Activated naive CD4-positive, alpha-beta T cell treated with anti-CD3 and anti-CD28 coated beads, Interleukin-2, amount 50 U/mL, for 72 hours (primary cell): ENCODE measurements around the gene TGFBRAP1. TPM values are rescaled to one million over a fixed set of nuclear protein-coding genes. Genes with fewer than 3 reads are reported as not detected.

Experiments used
- ATAC-seq, 2 donors: fragments of 150-1000 bp; cut with Tn5 transposase; 2 replicates each; pipeline ENCODE4 v1.10.0; 2021; ENCODE audit warnings: mild to moderate bottlenecking in 2 of 2, moderate library complexity in 2 of 2
- DNase-seq, 2 donors: peaks; one replicate each; pipeline ENCODE4 v3.0.0; 2021 to 2022; ENCODE audit warnings: low spot score in 2 of 2
- H3K27ac Mint-ChIP-seq, 2 donors: one replicate each; pipeline ENCODE4 v1.8.0; 2022; ENCODE audit warnings: mild to moderate bottlenecking in 2 of 2, mixed read lengths in 2 of 2
- H3K36me3 Mint-ChIP-seq, 2 donors: one replicate each; pipeline ENCODE4 v1.8.0; 2022; ENCODE audit warnings: mixed read lengths in 2 of 2
- H3K9me3 Mint-ChIP-seq, 2 donors: one replicate each; pipeline ENCODE4 v1.8.0; 2022; ENCODE audit warnings: mixed read lengths in 2 of 2
- total RNA-seq, 2 donors: library from RNA; stranded (reverse); gene quantifications; one replicate each; pipeline ENCODE4 v1.2.3, GENCODE V29; 2022

TGFBRAP1 gene
- total RNA-seq, 2 donors from 2014 or later: 15.9 to 22.6 TPM

- H3K9me3 Mint-ChIP-seq: no peaks in the 10 kb centered on the region
- no peak for DNase-seq
- ATAC-seq: no peak
- H3K36me3 Mint-ChIP-seq: peaks cover 0 to 8% of the 10 kb centered on the region in 2 donors
- H3K27ac Mint-ChIP-seq: no peak overlapping the region
These were observed 22.4 kb downstream of the TGFBRAP1 start for GRCh38 chr2:105307146-105307545.

- ATAC-seq (peak in 1 of 2 donors; percentile 40), DNase-seq (no peak)
- Mint-ChIP-seq H3K9me3 (no peaks in the 10 kb centered on the region), H3K27ac (no peak overlapping the region), H3K36me3 (peaks cover 14 to 17% of the 10 kb centered on the region in 2 donors)
These were observed 27.9 kb downstream of the TGFBRAP1 start for GRCh38 chr2:105301646-105302045.

GRCh38 chr2:105299290-105299689 lies 30.2 kb downstream of the TGFBRAP1 start:
- H3K27ac Mint-ChIP-seq: no peak overlapping the region
- no peaks in the 10 kb centered on the region for H3K9me3 Mint-ChIP-seq
- peaks cover 16 to 17% of the 10 kb centered on the region in 2 donors for H3K36me3 Mint-ChIP-seq
- no peak for DNase-seq
- ATAC-seq: no peak

- H3K9me3 Mint-ChIP-seq: no peaks in the 10 kb centered on the region
- no peak for ATAC-seq
These were observed 31.5 kb downstream of the TGFBRAP1 start for GRCh38 chr2:105298017-105298416.

GRCh38 chr2:105297216-105297615 lies 32.3 kb downstream of the TGFBRAP1 start:
- DNase-seq (no peak), ATAC-seq (no peak)
- no peaks in the 10 kb centered on the region for H3K9me3 Mint-ChIP-seq
- peaks cover 17 to 21% of the 10 kb centered on the region in 2 donors for H3K36me3 Mint-ChIP-seq
- peak overlapping the region in 1 of 2 donors; percentile 17 for H3K27ac Mint-ChIP-seq

More at GRCh38 chr2:105298017-105298416, 31.5 kb downstream of the TGFBRAP1 start:
- DNase-seq: no peak
- peak overlapping the region in 1 of 2 donors; percentile 9 for H3K27ac Mint-ChIP-seq
- peaks cover 17 to 21% of the 10 kb centered on the region in 2 donors for H3K36me3 Mint-ChIP-seq

GRCh38 chr2:105296017-105296611 lies 33.4 kb downstream of the TGFBRAP1 start:
- Mint-ChIP-seq H3K36me3 (peaks cover 17 to 26% of the 10 kb centered on the region in 2 donors), H3K9me3 (no peaks in the 10 kb centered on the region), H3K27ac (peak overlapping the region in 1 of 2 donors; percentile 17)
- DNase-seq (no peak), ATAC-seq (no peak)

GRCh38 chr2:105294844-105295481 lies 34.6 kb downstream of the TGFBRAP1 start:
- Mint-ChIP-seq H3K36me3 (peaks cover 17 to 29% of the 10 kb centered on the region in 2 donors), H3K27ac (no peak overlapping the region), H3K9me3 (no peaks in the 10 kb centered on the region)
- ATAC-seq (peak in 1 of 2 donors; percentile 40), DNase-seq (peak in 1 of 2 donors; percentile 46)

GRCh38 chr2:105294046-105294445 lies 35.5 kb downstream of the TGFBRAP1 start:
- Mint-ChIP-seq H3K9me3 (no peaks in the 10 kb centered on the region), H3K36me3 (peaks cover 17 to 29% of the 10 kb centered on the region in 2 donors), H3K27ac (no peak overlapping the region)
- DNase-seq: no peak
- ATAC-seq: no peak

- Mint-ChIP-seq H3K9me3 (no peaks in the 10 kb centered on the region), H3K36me3 (peaks cover 8 to 23% of the 10 kb centered on the region in 2 donors), H3K27ac (peak overlapping the region in 1 of 2 donors; percentile 69)
- DNase-seq: no peak
- ATAC-seq: no peak
These were observed 37.6 kb downstream of the TGFBRAP1 start for GRCh38 chr2:105291981-105292380.

- Mint-ChIP-seq H3K27ac (peak overlapping the region in 1 of 2 donors; percentile 65), H3K9me3 (no peaks in the 10 kb centered on the region), H3K36me3 (peaks cover 6 to 21% of the 10 kb centered on the region in 2 donors)
- peak in 1 of 2 donors; percentile 18 for ATAC-seq
- no peak for DNase-seq
These were observed 38.4 kb downstream of the TGFBRAP1 start for GRCh38 chr2:105290981-105291660.

- no peak for DNase-seq
- H3K36me3 Mint-ChIP-seq: peaks cover 14 to 27% of the 10 kb centered on the region in 2 donors
- peak overlapping the region in 1 of 2 donors; percentile 25 for H3K27ac Mint-ChIP-seq
- no peaks in the 10 kb centered on the region for H3K9me3 Mint-ChIP-seq
- no peak for ATAC-seq
These were observed 41.4 kb downstream of the TGFBRAP1 start for GRCh38 chr2:105288133-105288532.

- Mint-ChIP-seq H3K36me3 (peaks cover 14 to 27% of the 10 kb centered on the region in 2 donors), H3K27ac (peak overlapping the region in 1 of 2 donors; percentile 25), H3K9me3 (no peaks in the 10 kb centered on the region)
- ATAC-seq (no peak), DNase-seq (peak in 1 of 2 donors; percentile 15)
These were observed 41.8 kb downstream of the TGFBRAP1 start for GRCh38 chr2:105287692-105288091.

GRCh38 chr2:105283532-105283931 lies 46.0 kb downstream of the TGFBRAP1 start:
- Mint-ChIP-seq H3K27ac (peak overlapping the region in 1 of 2 donors; percentile 69), H3K9me3 (no peaks in the 10 kb centered on the region), H3K36me3 (peaks cover 14 to 20% of the 10 kb centered on the region in 2 donors)
- DNase-seq (no peak), ATAC-seq (no peak)

GRCh38 chr2:105280281-105280680 lies 49.3 kb downstream of the TGFBRAP1 start:
- DNase-seq (no peak), ATAC-seq (no peak)
- H3K9me3 Mint-ChIP-seq: no peaks in the 10 kb centered on the region
- H3K36me3 Mint-ChIP-seq: peaks cover 8 to 9% of the 10 kb centered on the region in 2 donors
- peak overlapping the region in 1 of 2 donors; percentile 66 for H3K27ac Mint-ChIP-seq

- no peak for DNase-seq
- ATAC-seq: no peak
- H3K9me3 Mint-ChIP-seq: no peaks in the 10 kb centered on the region
- no peaks in the 10 kb centered on the region for H3K36me3 Mint-ChIP-seq
- H3K27ac Mint-ChIP-seq: no peak overlapping the region
These were observed 50.4 kb downstream of the TGFBRAP1 start for GRCh38 chr2:105279126-105279525.

GRCh38 chr2:105278654-105279053 lies 50.9 kb downstream of the TGFBRAP1 start:
- Mint-ChIP-seq H3K27ac (no peak overlapping the region), H3K9me3 (no peaks in the 10 kb centered on the region), H3K36me3 (no peaks in the 10 kb centered on the region)
- no peak for ATAC-seq
- DNase-seq: no peak

- Mint-ChIP-seq H3K36me3 (no peaks in the 10 kb centered on the region), H3K27ac (no peak overlapping the region), H3K9me3 (no peaks in the 10 kb centered on the region)
- DNase-seq (no peak), ATAC-seq (no peak)
These were observed 55.5 kb downstream of the TGFBRAP1 start for GRCh38 chr2:105274046-105274445.
